ENCODE results near the gene HJURP. TPM values are rescaled to one million over a fixed set of nuclear protein-coding genes. Genes with fewer than 3 reads are reported as not detected.

The HJURP gene
- total RNA-seq, 1 experiment from 2014 or later, result 49.7 TPM

GRCh38 chr2:233851169-233851568, 3.2 kb downstream of the HJURP start:
- no peak overlapping the region for H2AK5ac ChIP-seq (ENCODE audit: insufficient read length, low read length)
- H2BK15ac ChIP-seq (ENCODE audit: low read depth, low read length), result no peak overlapping the region
- no peak overlapping the region for H3K18ac ChIP-seq (ENCODE audit: insufficient read length, low read depth, low read length)
- H3K9me3 Mint-ChIP-seq, result no peaks in the 10 kb centered on the region; a peak in 1 of 5 replicates
- peaks cover 11% of the 10 kb centered on the region for H3K23me2 ChIP-seq (ENCODE audit: insufficient read length, low read depth, low read length, poor library complexity, severe bottlenecking)
- no CpG with 5 or more reads among the region's 6 CpGs for WGBS (ENCODE audit: extremely low coverage, insufficient read length, low lambda C conversion rate)
- H2BK12ac ChIP-seq (ENCODE audit: insufficient read length, low read depth, low read length), result no peak overlapping the region
- H3K27me3 ChIP-seq (ENCODE audit: insufficient read depth, low read length), result no peaks in the 10 kb centered on the region
- H2BK5ac ChIP-seq (ENCODE audit: insufficient read length, low read length), result no peak overlapping the region
- H2BK120ac ChIP-seq (ENCODE audit: low read depth, low read length, poor library complexity, severe bottlenecking), result no peak overlapping the region
- peaks cover 2% of the 10 kb centered on the region; the same call in 1 of the 2 replicates for H3K4me1 ChIP-seq (ENCODE audit: insufficient read depth, low read length)
- H4K91ac ChIP-seq (ENCODE audit: insufficient read length, low read depth, low read length), result no peak overlapping the region
- H3K4me2 ChIP-seq (ENCODE audit: insufficient read depth, insufficient read length, low read length), result no peak overlapping the region
- no peak overlapping the region for H3K9ac ChIP-seq (ENCODE audit: extremely low read depth, insufficient read length, low read length)
- H4K5ac ChIP-seq (ENCODE audit: insufficient read length, low read depth, low read length), result no peak overlapping the region
- H3K27me3 Mint-ChIP-seq (ENCODE audit: low read depth), result no peaks in the 10 kb centered on the region; the same call in 1 of the 2 replicates
- H3T11ph ChIP-seq (ENCODE audit: low read length), result no peak overlapping the region
- H2AFZ ChIP-seq (ENCODE audit: low read length), result no peak overlapping the region
- peaks cover 23 to 24% of the 10 kb centered on the region in 2 experiments for H3K4me1 Mint-ChIP-seq
- H3K36me3 Mint-ChIP-seq (ENCODE audit: insufficient read depth in 1 of 3, low read depth in 3 of 3), result peaks cover 50 to 68% (median 63%) of the 10 kb centered on the region in 3 experiments
- H3K56ac ChIP-seq (ENCODE audit: insufficient read length, low read depth, low read length), result no peak overlapping the region
- TF ChIP-seq CTCF (conservative IDR thresholded peaks at IDR 0.05), result no peak
- DNase-seq, result no peak
- H4K20me1 ChIP-seq (ENCODE audit: control insufficient read depth, insufficient read depth, insufficient read length), result no peaks in the 10 kb centered on the region
- no peak overlapping the region for H3K27ac Mint-ChIP-seq
- no peak overlapping the region for H3K4me3 Mint-ChIP-seq
- no peak overlapping the region for H4K8ac ChIP-seq (replicated peaks; ENCODE audit: insufficient read length, low read depth, low read length)
- no peak overlapping the region for H3K23ac ChIP-seq (ENCODE audit: insufficient read length, low read depth, low read length)
- H3K4ac ChIP-seq (ENCODE audit: low read depth, low read length), result no peak overlapping the region
- H3K27ac ChIP-seq (ENCODE audit: insufficient read length, low read depth, low read length), result no peak overlapping the region
- no peak overlapping the region for H2BK20ac ChIP-seq (ENCODE audit: low read depth, low read length, poor library complexity, severe bottlenecking)
- H3K79me2 ChIP-seq (ENCODE audit: insufficient read depth, low read length), result peaks cover 27% of the 10 kb centered on the region; the same call in 1 of the 2 replicates
- H3K9me3 ChIP-seq (ENCODE audit: control insufficient read depth, low read depth, low read length), result no peaks in the 10 kb centered on the region
- H3K79me1 ChIP-seq (ENCODE audit: insufficient read depth, low read depth, low read length, poor library complexity, severe bottlenecking), result peaks cover 3% of the 10 kb centered on the region
- no peak overlapping the region for H3K14ac ChIP-seq (ENCODE audit: insufficient read depth, low read length)

All from H9 (cell line).